B cell (primary cell): ENCODE results near the gene TMOD1. TPM values are rescaled to one million over a fixed set of nuclear protein-coding genes. Genes with fewer than 3 reads are reported as not detected.

Experiments used
- ATAC-seq: fragments of 200-7000 bp; cut with Tn5 transposase; one replicate; pipeline ENCODE4 v1.10.0; 2021; ENCODE audit warnings: low read depth, mild to moderate bottlenecking, moderate number of reproducible peaks, moderate library complexity
- CTCF ChIA-PET: fragments of 350-600 bp; sonication (Branson Sonifier 250); formaldehyde crosslinking; loops from one replicate; lab custom pipeline; 2021; ENCODE audit warnings: antibody characterized with exemption, inconsistent platforms; lab: Charles Lee
- POLR2A ChIA-PET: fragments of 350-600 bp; sonication (Branson Sonifier 250); formaldehyde crosslinking; loops from one replicate; lab custom pipeline; 2021; ENCODE audit warnings: antibody characterized with exemption; lab: Charles Lee
- DNase-seq: peaks from one replicate; pipeline ENCODE4 v3.0.0; 2013
- H2AFZ ChIP-seq: 2 replicates; pipeline ENCODE4 v1.6.1; 2012; ENCODE audit warnings: mild to moderate bottlenecking, low read depth, low read length; ENCODE audit not compliant: insufficient read depth, poor library complexity, severe bottlenecking
- H3K27ac ChIP-seq, 2 donors: 1 replicate in 1 of 2; 2 replicates in 1 of 2; pipeline ENCODE4 v1.5.1; 2012 to 2013; ENCODE audit warnings: low read length in 2 of 2, mild to moderate bottlenecking in 2 of 2, moderate library complexity in 1 of 2
- H3K27me3 ChIP-seq, 4 experiments: fragments of 200-600 bp in 1 of 4; sonication (generic) in 1 of 4; replicated peaks in 1 of 4; 1 replicate in 2 of 4; 2 replicates in 2 of 4; pipeline versions ENCODE4 v1.6.1 to v1.7.0; 2013 to 2016; ENCODE audit warnings: low read length in 3 of 4, mild to moderate bottlenecking in 2 of 4, mixed read lengths in 1 of 4, moderate library complexity in 1 of 4; ENCODE audit not compliant: insufficient read depth in 4 of 4, control insufficient read depth in 3 of 4; ENCODE audit errors: control extremely low read depth in 1 of 4
- H3K36me3 ChIP-seq, 2 experiments: replicated peaks in 1 of 2; 1 replicate in 1 of 2; 2 replicates in 1 of 2; pipeline versions ENCODE4 v1.6.1 to v1.7.1; 2013; ENCODE audit warnings: low read length in 1 of 2; ENCODE audit not compliant: insufficient read depth in 2 of 2, control insufficient read depth in 1 of 2; ENCODE audit errors: control extremely low read depth in 1 of 2, extremely low read depth in 1 of 2
- H3K4me1 ChIP-seq, 2 donors: fragments of 200-600 bp in 1 of 2; sonication (generic) in 1 of 2; 1 replicate in 1 of 2; 2 replicates in 1 of 2; pipeline versions ENCODE4 v1.5.1 to v1.6.1; 2013 to 2017; ENCODE audit warnings: low read length in 2 of 2; ENCODE audit not compliant: control insufficient read depth in 2 of 2, insufficient read depth in 2 of 2
- H3K4me2 ChIP-seq: replicated peaks from 2 replicates; pipeline ENCODE3; 2012; ENCODE audit warnings: mild to moderate bottlenecking, low read depth, low read length; ENCODE audit not compliant: poor library complexity, severe bottlenecking
- H3K4me3 ChIP-seq, 5 experiments: fragments of 200-600 bp in 1 of 5; sonication (generic) in 1 of 5; 1 replicate in 3 of 5; 2 replicates in 2 of 5; pipeline versions ENCODE4 v1.5.1 to v1.7.0; 2011 to 2016; ENCODE audit warnings: low read length in 4 of 5, mild to moderate bottlenecking in 4 of 5, low read depth in 2 of 5, control low read depth in 1 of 5, moderate library complexity in 1 of 5; ENCODE audit not compliant: insufficient read depth in 1 of 5; ENCODE audit errors: control extremely low read depth in 1 of 5, extremely low read depth in 1 of 5
- H3K79me2 ChIP-seq: fragments of 200-600 bp; sonication (generic); one replicate; pipeline ENCODE4 v1.6.0; 2016; ENCODE audit warnings: low read length; ENCODE audit not compliant: control insufficient read depth, insufficient read depth
- H3K9ac ChIP-seq: fragments of 200-600 bp; sonication (generic); 2 replicates; pipeline ENCODE4 v1.6.1; 2017; ENCODE audit warnings: mild to moderate bottlenecking, low read length, moderate library complexity
- H3K9me3 ChIP-seq, 3 donors: one replicate each; pipeline versions ENCODE4 v1.6.1 to v1.7.1; 2013; ENCODE audit warnings: low read length in 2 of 3; ENCODE audit not compliant: control insufficient read depth in 2 of 3, insufficient read depth in 1 of 3; ENCODE audit errors: control extremely low read depth in 1 of 3
- H4K20me1 ChIP-seq: 2 replicates; pipeline ENCODE4 v1.6.0; 2012; ENCODE audit warnings: mild to moderate bottlenecking, low read length; ENCODE audit not compliant: insufficient read depth, control insufficient read depth, poor library complexity, severe bottlenecking
- H3K27ac Mint-ChIP-seq: one replicate; pipeline ENCODE4 v1.8.0; 2021; ENCODE audit warnings: mixed read lengths
- H3K27me3 Mint-ChIP-seq: one replicate; pipeline ENCODE4 v1.8.0; 2021; ENCODE audit warnings: mixed read lengths
- H3K4me1 Mint-ChIP-seq: one replicate; pipeline ENCODE4 v1.8.0; 2021; ENCODE audit warnings: mixed read lengths
- H3K4me3 Mint-ChIP-seq: one replicate; pipeline ENCODE4 v1.8.0; 2021; ENCODE audit warnings: mixed read lengths
- H3K9me3 Mint-ChIP-seq: one replicate; pipeline ENCODE4 v1.8.0; 2022; ENCODE audit warnings: mixed read lengths; ENCODE audit not compliant: insufficient read depth
- CTCF ChIP-seq: fragments of 200-600 bp; IDR thresholded peaks from one replicate; pipeline ENCODE4 v1.8.0; 2022; ENCODE audit warnings: antibody characterized with exemption, mild to moderate bottlenecking
- EZH2 ChIP-seq: IDR thresholded peaks from 2 replicates; pipeline ENCODE4 v1.6.1; 2012; ENCODE audit warnings: borderline replicate concordance, low read depth, mild to moderate bottlenecking, moderate library complexity, low read length; ENCODE audit not compliant: insufficient read depth, poor library complexity, severe bottlenecking
- WGBS: methylation state at CpG from one replicate; pipeline ENCODE4 v1.1.5; 2013; ENCODE audit warnings: missing lambda C conversion rate; ENCODE audit not compliant: insufficient coverage; 5-methylcytosine and 5-hydroxymethylcytosine counted together
- intact Hi-C: fragments of 100-400 bp; cut with micrococcal nuclease; formaldehyde crosslinking; loops from one replicate; pipeline ENCODE4 v1.10.0; 2022
- polyA plus RNA-seq: library from polyadenylated mRNA; depleted of rRNA; stranded (reverse); fragments of >200 nt; gene quantifications from 2 replicates; pipeline ENCODE4 v1.2.3, GENCODE V29; 2012
- total RNA-seq, 2 donors: library from RNA; stranded (reverse); fragments of 120-200 nt in 1 of 2; gene quantifications; 1 replicate in 1 of 2; 2 replicates in 1 of 2; pipeline versions ENCODE4 v1.2.3 to v1.2.4, GENCODE V29; 2013 to 2022

TMOD1 gene
- total and polyA plus RNA-seq, 2 donors (not counting 1 experiment from before 2014, with no cell fraction given) = 0.30 to 2.5 TPM

- no peaks in the 10 kb centered on the region for H3K9me3 ChIP-seq
- TF ChIP-seq CTCF (no peak), EZH2 (no peak)
- H3K27ac ChIP-seq = no peak overlapping the region
- ChIA-PET CTCF (no interaction called here), POLR2A (no interaction called here)
- H3K4me1 ChIP-seq = no peaks in the 10 kb centered on the region
- no peaks in the 10 kb centered on the region for H3K79me2 ChIP-seq
- 89% methylated on average over 6 of the region's 6 CpGs for WGBS
- H3K4me3 ChIP-seq = no peak overlapping the region
- H3K4me3 Mint-ChIP-seq = no peak overlapping the region
- H3K4me1 Mint-ChIP-seq = no peaks in the 10 kb centered on the region
- intact Hi-C loops = no loop called here
- H2AFZ ChIP-seq = no peak overlapping the region
- H3K9ac ChIP-seq = no peak overlapping the region
- no peak for ATAC-seq
- no peak overlapping the region for H3K4me2 ChIP-seq
- no peaks in the 10 kb centered on the region for H3K9me3 Mint-ChIP-seq
- no peak overlapping the region for H3K27ac Mint-ChIP-seq
- DNase-seq = no peak
- H4K20me1 ChIP-seq = no peaks in the 10 kb centered on the region
- H3K36me3 ChIP-seq = no peaks in the 10 kb centered on the region
- H3K27me3 Mint-ChIP-seq = peaks cover 37% of the 10 kb centered on the region
- H3K27me3 ChIP-seq = peaks cover 0 to 11% (median 0%) of the 10 kb centered on the region in 4 experiments
Observed at GRCh38 chr9:97553141-97553540, 51.7 kb downstream of the TMOD1 start.

GRCh38 chr9:97553841-97554240 lies 52.4 kb downstream of the TMOD1 start:
- Mint-ChIP-seq H3K4me3 (no peak overlapping the region), H3K4me1 (no peaks in the 10 kb centered on the region), H3K9me3 (no peaks in the 10 kb centered on the region), H3K27me3 (peaks cover 40% of the 10 kb centered on the region), H3K27ac (no peak overlapping the region)
- no peak overlapping the region for H3K4me2 ChIP-seq
- no peaks in the 10 kb centered on the region for H3K9me3 ChIP-seq
- no peaks in the 10 kb centered on the region for H3K79me2 ChIP-seq
- TF ChIP-seq EZH2 = no peak
- POLR2A ChIA-PET = no interaction called here
- no peak for DNase-seq
- no peak overlapping the region for H3K9ac ChIP-seq
- intact Hi-C loops = no loop called here
- H3K27ac ChIP-seq = no peak overlapping the region
- H3K4me1 ChIP-seq = no peaks in the 10 kb centered on the region
- no peak overlapping the region for H2AFZ ChIP-seq
- no peak for ATAC-seq
- H3K36me3 ChIP-seq = no peaks in the 10 kb centered on the region
- no peaks in the 10 kb centered on the region for H4K20me1 ChIP-seq
- H3K27me3 ChIP-seq = peaks cover 0 to 11% (median 0%) of the 10 kb centered on the region in 4 experiments
- no peak overlapping the region for H3K4me3 ChIP-seq
- CTCF ChIA-PET = no interaction called here
- WGBS = 94% methylated on average over 4 of the region's 5 CpGs
